A673 (cell line): Measurements from ENCODE around the gene DDX53. TPM values are rescaled to one million over a fixed set of nuclear protein-coding genes. Genes with fewer than 3 reads are reported as not detected.

Experiments
- Bru-seq: library from RNA; stranded (reverse); fragments of 400-500 nt; gene quantifications from one replicate; lab custom pipeline; 2021; lab: Mats Ljungman, UMichigan
- BruChase-seq, 2 experiments: library from RNA; stranded (reverse); fragments of 400-500 nt; gene quantifications; one replicate each; lab custom pipeline; 2021; lab: Mats Ljungman, UMichigan
- BruUV-seq: library from RNA; stranded (reverse); fragments of 400-500 nt; replicated peaks from 2 replicates; lab custom pipeline; 2021; lab: Mats Ljungman, UMichigan
- CTCF ChIA-PET: fragments of 300-600 bp; sonication (Branson Sonifier 250); formaldehyde crosslinking; loops from one replicate; lab custom pipeline; 2022; ENCODE audit warnings: antibody characterized with exemption; lab: Charles Lee
- POLR2A ChIA-PET: fragments of 300-600 bp; sonication (Branson Sonifier 250); formaldehyde crosslinking; loops from one replicate; lab custom pipeline; 2022; ENCODE audit warnings: antibody characterized with exemption; ENCODE audit not compliant: low non-redundant PET; lab: Charles Lee
- DNase-seq: peaks from one replicate; pipeline ENCODE4 v3.0.0-alpha.2; 2015; ENCODE audit warnings: low spot score
- H3K27ac ChIP-seq: fragments of 200-600 bp; sonication (generic); 2 replicates; pipeline ENCODE4 v1.5.1; 2016; ENCODE audit warnings: mixed run types, low read depth, mild to moderate bottlenecking, mixed read lengths, antibody characterized with exemption, low read length; ENCODE audit not compliant: poor library complexity, severe bottlenecking
- H3K27me3 ChIP-seq: fragments of 200-600 bp; sonication (generic); replicated peaks from 2 replicates; pipeline ENCODE4 v1.6.1; 2017; ENCODE audit warnings: mixed run types, low read depth, mild to moderate bottlenecking, mixed read lengths, antibody characterized with exemption, low read length; ENCODE audit not compliant: insufficient read depth, poor library complexity
- H3K36me3 ChIP-seq: fragments of 200-600 bp; sonication (generic); 2 replicates; pipeline ENCODE4 v1.6.1; 2016; ENCODE audit warnings: mixed run types, mild to moderate bottlenecking, mixed read lengths, antibody characterized with exemption, low read length; ENCODE audit not compliant: insufficient read depth, poor library complexity, severe bottlenecking
- H3K4me1 ChIP-seq: fragments of 200-600 bp; sonication (generic); 2 replicates; pipeline ENCODE4 v1.6.1; 2017; ENCODE audit warnings: mixed run types, mild to moderate bottlenecking, mixed read lengths, antibody characterized with exemption, low read length; ENCODE audit not compliant: insufficient read depth, poor library complexity, severe bottlenecking
- H3K4me3 ChIP-seq: fragments of 200-600 bp; sonication (generic); 2 replicates; pipeline ENCODE4 v1.5.1; 2016; ENCODE audit warnings: low read depth, mixed run types, mild to moderate bottlenecking, mixed read lengths, low read length; ENCODE audit not compliant: poor library complexity, severe bottlenecking
- H3K9me3 ChIP-seq: fragments of 200-600 bp; sonication (generic); 2 replicates; pipeline ENCODE4 v1.6.1; 2016; ENCODE audit warnings: mixed run types, low read depth, mild to moderate bottlenecking, mixed read lengths, antibody characterized with exemption, low read length; ENCODE audit not compliant: poor library complexity, severe bottlenecking
- CTCF ChIP-seq: fragments of 300-800, 200-600 bp; sonication (generic); conservative IDR thresholded peaks from 2 replicates; pipeline ENCODE4 v1.5.1; 2017; ENCODE audit warnings: low read depth, mild to moderate bottlenecking, antibody characterized with exemption, low read length, moderate library complexity, mixed read lengths
- EZH2 ChIP-seq: fragments of 200-600 bp; sonication (generic); IDR thresholded peaks from 2 replicates; pipeline ENCODE4 v1.6.1; 2017; ENCODE audit warnings: borderline replicate concordance, low read depth, mild to moderate bottlenecking, mixed read lengths, antibody characterized with exemption, low read length; ENCODE audit not compliant: poor library complexity, severe bottlenecking
- intact Hi-C: fragments of 100-400 bp; cut with micrococcal nuclease; formaldehyde crosslinking; loops from one replicate; pipeline ENCODE4 v1.10.0; 2022; ENCODE audit not compliant: unreplicated experiment
- long read RNA-seq: library from polyadenylated mRNA; stranded (forward); transcript quantifications from one replicate; pipeline ENCODE4 v2.0.0, GENCODE V29; 2022
- total RNA-seq: library from RNA; stranded (reverse); gene quantifications from 2 replicates; pipeline ENCODE4 v1.2.3, GENCODE V29; 2021

Gene DDX53
- total RNA-seq = not detected in 2 replicates
- not detected for Bru-seq, nascent RNA
- not detected for BruChase-seq, experiment 1, labeled RNA remaining after a 2-hour chase
- BruChase-seq, experiment 2, labeled RNA remaining after a 6-hour chase = not detected
- long read RNA-seq = 0 reads

GRCh38 chrX:22999696-23000223, at the start of gene DDX53:
Gene DDX53, plus strand, starts transcription at chrX:22999960. Its CDS starts 98 bp downstream, at chrX:23000058.
- no peak for DNase-seq
- CTCF ChIA-PET = no interaction called here
- BruUV-seq = no TSS peak

GRCh38 chrX:22950269-22951266, 49.2 kb upstream of the DDX53 start:
- H3K27ac ChIP-seq = no peak overlapping the region

More at GRCh38 chrX:22999696-23000223, at the start of gene DDX53:
- intact Hi-C loops = no loop called here
- H3K36me3 ChIP-seq = no peaks in the 10 kb centered on the region
- H3K4me3 ChIP-seq = no peak within 1 kb of the TSS
- no peaks in the 10 kb centered on the region for H3K27me3 ChIP-seq
- POLR2A ChIA-PET = no interaction called here
- no peaks in the 10 kb centered on the region for H3K4me1 ChIP-seq
- no peak within 1 kb of the TSS for H3K27ac ChIP-seq
- no peak for TF ChIP-seq CTCF
- TF ChIP-seq EZH2 = no peak
- H3K9me3 ChIP-seq = no peaks in the 10 kb centered on the region

More at GRCh38 chrX:22950269-22951266, 49.2 kb upstream of the DDX53 start:
- Histone ChIP-seq H3K9me3 (no peaks in the 10 kb centered on the region), H3K4me1 (peaks cover 26% of the 10 kb centered on the region), H3K36me3 (no peaks in the 10 kb centered on the region), H3K4me3 (no peak overlapping the region), H3K27me3 (no peaks in the 10 kb centered on the region)
- no TSS peak for BruUV-seq
- TF ChIP-seq EZH2 (no peak), CTCF (no peak)
- peak; percentile 89 for DNase-seq
- POLR2A ChIA-PET = no interaction called here
- CTCF ChIA-PET = no interaction called here
- intact Hi-C loops = no loop called here
